Nephron progenitor cell (in vitro differentiated cells): ENCODE data around the gene MATCAP1.
A peak's percentile ranks its signal among the peaks of the same experiment; 100 is the strongest.

Source experiments
- DNase-seq: peaks from one replicate; pipeline ENCODE4 v3.0.0; 2021
- H3K27ac Mint-ChIP-seq: 2 replicates; pipeline ENCODE4 v1.8.0; 2021; ENCODE audit warnings: mild to moderate bottlenecking, moderate library complexity, mixed read lengths
- H3K27me3 Mint-ChIP-seq: 2 replicates; pipeline ENCODE4 v1.8.0; 2021; ENCODE audit warnings: mild to moderate bottlenecking, low read depth, mixed read lengths; ENCODE audit not compliant: poor library complexity
- H3K36me3 Mint-ChIP-seq: 2 replicates; pipeline ENCODE4 v1.8.0; 2021; ENCODE audit warnings: low read depth, mixed read lengths
- H3K4me1 Mint-ChIP-seq: 2 replicates; pipeline ENCODE4 v1.8.0; 2021; ENCODE audit warnings: mixed read lengths
- H3K4me3 Mint-ChIP-seq: 2 replicates; pipeline ENCODE4 v1.8.0; 2021; ENCODE audit warnings: mild to moderate bottlenecking, moderate library complexity, mixed read lengths
- H3K9me3 Mint-ChIP-seq: 2 replicates; pipeline ENCODE4 v1.8.0; 2021; ENCODE audit warnings: mild to moderate bottlenecking, moderate library complexity, mixed read lengths
- CTCF ChIP-seq: fragments of 200-600 bp; sonication (generic); IDR thresholded peaks from 2 replicates; pipeline ENCODE4 v1.5.0; 2021; ENCODE audit warnings: antibody characterized with exemption

Gene MATCAP1

GRCh38 chr16:67151431-67152097, 32.2 kb downstream of the MATCAP1 start:
- no peaks in the 10 kb centered on the region for H3K9me3 Mint-ChIP-seq
- peaks cover 4% of the 10 kb centered on the region for H3K4me1 Mint-ChIP-seq
- TF ChIP-seq CTCF = no peak
- H3K27ac Mint-ChIP-seq = no peak overlapping the region
- H3K4me3 Mint-ChIP-seq = peak overlapping the region; percentile 77
- no peak for DNase-seq
- peaks cover 20% of the 10 kb centered on the region for H3K36me3 Mint-ChIP-seq
- H3K27me3 Mint-ChIP-seq = peaks cover 74% of the 10 kb centered on the region

- TF ChIP-seq CTCF = no peak
- Mint-ChIP-seq H3K36me3 (peaks cover 25% of the 10 kb centered on the region), H3K9me3 (no peaks in the 10 kb centered on the region), H3K27ac (no peak within 1 kb of the TSS), H3K4me3 (peak within 1 kb of the TSS; percentile 77), H3K27me3 (peaks cover 68% of the 10 kb centered on the region), H3K4me1 (peaks cover 4% of the 10 kb centered on the region)
- DNase-seq = peak; percentile 67
Observed at GRCh38 chr16:67150833-67151396, 32.8 kb downstream of the MATCAP1 start, which contains the start of gene B3GNT9. B3GNT9 (minus strand) TSS chr16:67150998; CDS start chr16:67150485, 513 bp downstream.

- peaks cover 61% of the 10 kb centered on the region for H3K27me3 Mint-ChIP-seq
- TF ChIP-seq CTCF = peak; percentile 29
- peaks cover 4% of the 10 kb centered on the region for H3K4me1 Mint-ChIP-seq
- peaks cover 26% of the 10 kb centered on the region for H3K36me3 Mint-ChIP-seq
- peak overlapping the region; percentile 77 for H3K4me3 Mint-ChIP-seq
- DNase-seq = peak; percentile 77
- H3K27ac Mint-ChIP-seq = no peak overlapping the region
- no peaks in the 10 kb centered on the region for H3K9me3 Mint-ChIP-seq
Observed at GRCh38 chr16:67150047-67150832, 33.5 kb downstream of the MATCAP1 start.

GRCh38 chr16:67149276-67150046, 34.3 kb downstream of the MATCAP1 start:
- Mint-ChIP-seq H3K9me3 (no peaks in the 10 kb centered on the region), H3K27ac (no peak overlapping the region), H3K4me1 (peaks cover 4% of the 10 kb centered on the region), H3K27me3 (peaks cover 53% of the 10 kb centered on the region), H3K4me3 (peak overlapping the region; percentile 47), H3K36me3 (peaks cover 30% of the 10 kb centered on the region)
- no peak for TF ChIP-seq CTCF
- DNase-seq = no peak

- DNase-seq = no peak
- Mint-ChIP-seq H3K9me3 (no peaks in the 10 kb centered on the region), H3K27ac (no peak overlapping the region), H3K4me1 (peaks cover 4% of the 10 kb centered on the region), H3K4me3 (peak overlapping the region; percentile 10), H3K36me3 (peaks cover 34% of the 10 kb centered on the region), H3K27me3 (peaks cover 46% of the 10 kb centered on the region)
- TF ChIP-seq CTCF = no peak
Observed at GRCh38 chr16:67148656-67149275, 35.0 kb downstream of the MATCAP1 start.
